Measurements from ENCODE around the gene MAML3. TPM values are rescaled to one million over a fixed set of nuclear protein-coding genes. Genes with fewer than 3 reads are reported as not detected.
A peak's percentile ranks its signal among the peaks of the same experiment; 100 is the strongest.

The MAML3 gene
- total and polyA plus RNA-seq, 10 donors, result 0.63 to 18.4 (median 12.7) TPM

GRCh38 chr4:140152751-140153418 is 1.1 kb downstream of the MAML3 start:
- H3K27me3 ChIP-seq (replicated peaks in 1 of 7), result peaks cover 0 to 68% (median 8%) of the 10 kb centered on the region in 7 donors
- no peaks in the 10 kb centered on the region for H3K9me3 ChIP-seq
- WGBS, 5 donors, result 0 to 3% (median 1%) methylated on average over 24 to 54 of the region's 54 CpGs
- intact Hi-C loops (cut with DNase I; ENCODE audit: low total_unique reads), result loop anchor here (5.0 to 10.0 kb wide), 2 partner anchors 99 to 418 kb away; no protein-coding TSS in a partner anchor
- peak; percentile 91 for DNase-seq
- H3K4me1 ChIP-seq, result peaks cover 0 to 97% (median 46%) of the 10 kb centered on the region in 6 donors
- TF ChIP-seq POLR2A (IDR thresholded peaks at IDR 0.05) (no peak), POLR2AphosphoS5 (IDR thresholded peaks at IDR 0.05) (peak in 2 of 3 donors; percentile 55 to 70), CTCF (IDR thresholded peaks at IDR 0.05 in 8 of 11, conservative IDR thresholded peaks at IDR 0.05 in 3 of 11) (no peak)
- H3K36me3 ChIP-seq, result no peaks in the 10 kb centered on the region
- H3K27ac ChIP-seq, result peak overlapping the region; percentile 93 to 99 (median 98)
- H3K4me3 ChIP-seq, result peak overlapping the region; percentile 60 to 89 (median 76)

GRCh38 chr4:140152013-140152703 is 1.8 kb downstream of the MAML3 start:
- H3K36me3 ChIP-seq, result no peaks in the 10 kb centered on the region
- H3K9me3 ChIP-seq, result no peaks in the 10 kb centered on the region
- peaks cover 0 to 63% (median 8%) of the 10 kb centered on the region in 7 donors for H3K27me3 ChIP-seq (replicated peaks in 1 of 7)
- WGBS, 5 donors, result 0 to 2% (median 1%) methylated on average over 30 to 50 of the region's 50 CpGs
- intact Hi-C loops (cut with DNase I; ENCODE audit: low total_unique reads), result loop anchor here (5.0 to 10.0 kb wide), 2 partner anchors 100 to 417 kb away; no protein-coding TSS in a partner anchor
- peak overlapping the region; percentile 93 to 99 (median 98) for H3K27ac ChIP-seq
- TF ChIP-seq POLR2AphosphoS5 (IDR thresholded peaks at IDR 0.05) (peak in 2 of 3 donors; percentile 54 to 74), CTCF (IDR thresholded peaks at IDR 0.05 in 8 of 11, conservative IDR thresholded peaks at IDR 0.05 in 3 of 11) (peak in 8 of 11 experiments; percentile 9 to 51 (median 32)), POLR2A (IDR thresholded peaks at IDR 0.05) (no peak)
- peak overlapping the region; percentile 60 to 89 (median 76) for H3K4me3 ChIP-seq
- peak; percentile 93 for DNase-seq
- H3K4me1 ChIP-seq, result peaks cover 0 to 96% (median 44%) of the 10 kb centered on the region in 6 donors

- Histone ChIP-seq H3K4me3 (peak overlapping the region; percentile 60 to 89 (median 76)), H3K4me1 (peaks cover 0 to 91% (median 39%) of the 10 kb centered on the region in 6 donors), H3K36me3 (no peaks in the 10 kb centered on the region), H3K27me3 (replicated peaks in 1 of 7) (peaks cover 0 to 61% (median 8%) of the 10 kb centered on the region in 7 donors), H3K9me3 (no peaks in the 10 kb centered on the region), H3K27ac (peak overlapping the region; percentile 93 to 99 (median 98))
- TF ChIP-seq POLR2A (IDR thresholded peaks at IDR 0.05) (no peak), POLR2AphosphoS5 (IDR thresholded peaks at IDR 0.05) (peak in 2 of 3 donors; percentile 52 to 53), CTCF (IDR thresholded peaks at IDR 0.05 in 8 of 11, conservative IDR thresholded peaks at IDR 0.05 in 3 of 11) (no peak)
- DNase-seq, result no peak
- 0 to 4% (median 1%) methylated on average over 8 to 11 of the region's 11 CpGs for WGBS, 5 donors
- intact Hi-C loops (cut with DNase I; ENCODE audit: low total_unique reads), result loop anchor here (1.0 to 10.0 kb wide), 3 partner anchors 56 to 417 kb away; no protein-coding TSS in a partner anchor
These were observed 2.3 kb downstream of the MAML3 start for GRCh38 chr4:140151699-140152012.

All from spleen (tissue), 11 donors.